NB4 (cell line): Measurements from ENCODE around the gene CRADD.
"Not testable (repeated sequence)": the region's sequence is repeated elsewhere in the genome, so short reads cannot be mapped to it uniquely, and the experiment has no call there.

Experiments used
- DNase-seq: peaks from one replicate; pipeline ENCODE4 v3.0.0; 2010; ENCODE audit warnings: low read depth
- H3K4me3 ChIP-seq: one replicate; pipeline ENCODE4 v1.5.1; 2011; ENCODE audit warnings: mild to moderate bottlenecking, low read depth, low read length, moderate library complexity
- MYC ChIP-seq: IDR thresholded peaks from 2 replicates; pipeline ENCODE4 v1.6.1; 2011; ENCODE audit warnings: low read depth, low read length
- POLR2A ChIP-seq: IDR thresholded peaks from 2 replicates; pipeline ENCODE4 v1.6.1; 2011; ENCODE audit warnings: mild to moderate bottlenecking; ENCODE audit not compliant: insufficient read length; ENCODE audit errors: extremely low read depth
- TF ChIP-seq, protein P1 (sequence below): IDR thresholded peaks from 2 replicates; pipeline ENCODE4 v1.6.1; 2011; ENCODE audit warnings: low read depth, low read length
- TF ChIP-seq, protein P2 (sequence below): IDR thresholded peaks from one replicate; pipeline ENCODE4 v1.5.1; 2012; ENCODE audit warnings: low read depth, low read length

The CRADD gene

DNA sequence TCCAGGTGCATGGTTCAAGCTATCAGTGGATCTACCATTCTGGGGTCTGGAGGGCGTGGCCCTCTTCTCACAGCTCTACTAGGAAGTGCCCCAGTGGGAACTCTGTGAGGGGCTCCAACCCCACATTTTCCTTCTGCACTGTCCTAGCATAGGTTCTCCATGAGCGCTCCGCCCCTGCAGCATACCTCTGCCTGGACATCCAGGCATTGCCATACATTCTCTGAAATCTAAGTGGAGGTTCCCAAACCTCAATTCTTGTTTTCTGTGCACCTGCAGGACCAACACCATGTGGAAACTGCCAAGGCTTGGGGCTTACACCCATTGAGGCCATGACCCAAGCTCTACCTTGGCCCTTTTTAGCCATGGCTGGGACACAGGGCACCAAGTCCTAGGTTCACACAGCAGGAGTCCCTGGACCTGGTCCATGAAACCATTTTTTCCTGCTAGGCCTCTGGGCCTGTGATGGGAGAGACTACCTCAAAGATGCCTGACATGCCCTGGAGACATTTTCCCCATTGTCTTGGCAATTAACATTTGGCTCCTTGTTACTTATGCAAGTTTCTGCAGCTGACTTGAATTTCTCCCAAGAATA lies 76.8 kb downstream of the CRADD start:
- H3K4me3 ChIP-seq = no peak overlapping the region
- no peak for DNase-seq
- no peak for TF ChIP-seq POLR2A
- no peak for TF ChIP-seq MYC
- TF ChIP-seq, protein P1, sequence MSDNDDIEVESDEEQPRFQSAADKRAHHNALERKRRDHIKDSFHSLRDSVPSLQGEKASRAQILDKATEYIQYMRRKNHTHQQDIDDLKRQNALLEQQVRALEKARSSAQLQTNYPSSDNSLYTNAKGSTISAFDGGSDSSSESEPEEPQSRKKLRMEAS = no peak
- TF ChIP-seq, protein P2, sequence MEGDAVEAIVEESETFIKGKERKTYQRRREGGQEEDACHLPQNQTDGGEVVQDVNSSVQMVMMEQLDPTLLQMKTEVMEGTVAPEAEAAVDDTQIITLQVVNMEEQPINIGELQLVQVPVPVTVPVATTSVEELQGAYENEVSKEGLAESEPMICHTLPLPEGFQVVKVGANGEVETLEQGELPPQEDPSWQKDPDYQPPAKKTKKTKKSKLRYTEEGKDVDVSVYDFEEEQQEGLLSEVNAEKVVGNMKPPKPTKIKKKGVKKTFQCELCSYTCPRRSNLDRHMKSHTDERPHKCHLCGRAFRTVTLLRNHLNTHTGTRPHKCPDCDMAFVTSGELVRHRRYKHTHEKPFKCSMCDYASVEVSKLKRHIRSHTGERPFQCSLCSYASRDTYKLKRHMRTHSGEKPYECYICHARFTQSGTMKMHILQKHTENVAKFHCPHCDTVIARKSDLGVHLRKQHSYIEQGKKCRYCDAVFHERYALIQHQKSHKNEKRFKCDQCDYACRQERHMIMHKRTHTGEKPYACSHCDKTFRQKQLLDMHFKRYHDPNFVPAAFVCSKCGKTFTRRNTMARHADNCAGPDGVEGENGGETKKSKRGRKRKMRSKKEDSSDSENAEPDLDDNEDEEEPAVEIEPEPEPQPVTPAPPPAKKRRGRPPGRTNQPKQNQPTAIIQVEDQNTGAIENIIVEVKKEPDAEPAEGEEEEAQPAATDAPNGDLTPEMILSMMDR = no peak

DNA sequence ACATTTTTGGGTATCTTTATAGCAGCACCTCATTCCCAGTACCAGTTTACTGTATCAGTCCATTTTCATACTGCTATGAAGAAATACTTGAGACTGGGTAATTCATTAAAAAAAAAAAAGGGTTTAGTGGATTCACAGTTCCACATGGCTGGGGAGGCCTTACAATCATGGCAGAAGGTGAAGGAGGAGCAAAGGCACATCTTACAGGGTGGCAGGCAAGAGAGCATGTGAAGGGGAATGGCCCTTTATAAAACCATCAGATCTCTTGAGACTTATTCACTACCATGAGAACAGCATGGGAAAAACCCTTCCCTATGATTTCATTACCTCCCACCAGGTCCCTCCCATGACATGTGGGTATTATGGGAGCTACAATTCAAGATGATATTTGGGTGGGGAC lies 77.7 kb downstream of the CRADD start:
- H3K4me3 ChIP-seq, DNase-seq: not testable (repeated sequence)

DNA sequence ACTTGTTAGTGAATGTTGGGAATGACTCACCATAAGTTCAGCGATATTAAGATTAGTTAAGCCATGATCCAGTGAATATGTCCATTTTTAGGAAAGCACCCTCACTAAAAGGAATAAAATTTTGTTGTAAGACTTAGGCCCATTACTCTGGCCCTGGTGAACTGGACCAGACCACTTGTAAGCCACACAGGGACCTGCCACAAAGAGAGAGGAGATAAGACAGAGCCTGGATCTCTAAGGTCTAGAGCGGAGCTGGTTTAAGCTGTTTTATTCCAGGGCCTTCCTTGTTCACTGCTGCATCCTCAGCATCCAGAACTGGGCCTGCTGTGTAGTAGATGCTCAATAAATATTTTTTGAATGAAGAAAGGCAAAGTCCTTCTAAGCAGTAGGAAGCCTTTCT lies 79.1 kb downstream of the CRADD start:
- TF ChIP-seq, protein P2 = no peak
- TF ChIP-seq POLR2A = no peak
- TF ChIP-seq, protein P1 = no peak
- TF ChIP-seq MYC = no peak
- DNase-seq = no peak
- H3K4me3 ChIP-seq = no peak overlapping the region

DNA sequence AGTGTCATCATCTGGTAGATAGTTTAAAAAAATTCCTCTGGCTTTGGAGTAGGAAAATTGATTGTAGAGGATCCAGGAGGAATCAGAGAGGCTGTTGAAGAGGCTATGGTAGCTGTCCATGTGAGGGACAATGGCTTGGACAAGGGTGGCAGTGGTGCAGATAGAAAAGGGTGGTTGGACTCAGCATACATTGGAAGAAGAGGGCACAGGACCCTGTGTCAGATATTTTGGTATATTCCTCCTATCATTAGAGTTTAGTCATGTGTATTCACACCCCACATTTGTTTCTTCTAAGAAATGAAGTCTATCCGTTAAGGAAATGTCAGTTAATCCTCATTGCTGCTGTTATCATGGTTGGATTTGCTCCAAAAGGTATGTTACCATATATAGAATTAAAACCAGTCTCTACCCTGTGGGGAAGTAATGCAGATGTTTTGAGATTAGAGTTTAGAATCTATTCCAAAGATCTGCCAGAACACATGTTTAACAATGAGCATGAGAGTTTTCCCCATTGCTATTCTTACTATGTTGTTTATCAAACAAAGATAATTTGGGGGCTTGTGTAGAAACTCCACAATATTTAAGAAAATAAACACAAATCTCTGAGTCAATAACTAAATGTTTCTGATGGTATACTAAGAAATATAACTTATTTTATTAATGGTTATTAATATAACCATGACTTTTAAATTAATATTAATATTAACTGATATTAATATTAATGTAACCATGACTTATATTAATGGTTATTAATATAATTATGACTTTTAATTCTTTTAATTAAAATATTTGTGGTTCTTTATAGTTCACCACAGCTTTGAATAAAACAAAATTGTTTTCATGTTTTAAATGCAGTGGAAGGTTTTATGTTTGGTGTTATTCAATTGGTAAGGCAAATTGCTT lies 80.9 kb downstream of the CRADD start:
- TF ChIP-seq MYC = no peak
- TF ChIP-seq, protein P1 = no peak
- TF ChIP-seq, protein P2 = no peak
- TF ChIP-seq POLR2A = no peak
- no peak overlapping the region for H3K4me3 ChIP-seq
- DNase-seq = no peak

DNA sequence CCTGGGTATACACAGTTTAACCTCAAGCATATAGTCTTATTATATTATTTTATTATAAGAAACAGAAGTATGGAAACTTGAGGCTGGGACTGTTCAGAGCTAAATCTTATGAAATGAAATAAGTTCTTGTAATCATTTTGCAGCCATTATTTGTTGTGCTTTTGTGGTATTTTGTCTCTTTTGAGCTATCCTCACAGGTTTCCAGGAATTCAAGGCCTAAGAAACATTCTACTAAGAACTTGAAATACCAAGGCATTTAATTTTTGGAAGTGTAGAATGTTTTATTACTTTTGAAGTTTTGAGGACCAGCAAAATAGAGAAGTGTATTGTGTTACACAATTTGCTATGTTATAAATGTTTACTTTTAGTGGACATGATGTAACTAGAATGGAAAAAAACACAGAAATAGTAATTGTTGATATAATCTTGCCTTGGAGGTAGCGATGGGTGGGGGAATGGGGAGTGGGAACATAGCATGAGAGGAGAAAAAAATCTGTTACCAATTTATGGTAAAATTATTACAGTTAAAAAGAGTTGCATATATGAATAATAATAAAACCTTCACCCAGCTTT lies 81.7 kb downstream of the CRADD start:
- DNase-seq = no peak
- H3K4me3 ChIP-seq = no peak overlapping the region
- TF ChIP-seq, protein P1 = no peak
- no peak for TF ChIP-seq MYC
- TF ChIP-seq, protein P2 = no peak
- TF ChIP-seq POLR2A = no peak

DNA sequence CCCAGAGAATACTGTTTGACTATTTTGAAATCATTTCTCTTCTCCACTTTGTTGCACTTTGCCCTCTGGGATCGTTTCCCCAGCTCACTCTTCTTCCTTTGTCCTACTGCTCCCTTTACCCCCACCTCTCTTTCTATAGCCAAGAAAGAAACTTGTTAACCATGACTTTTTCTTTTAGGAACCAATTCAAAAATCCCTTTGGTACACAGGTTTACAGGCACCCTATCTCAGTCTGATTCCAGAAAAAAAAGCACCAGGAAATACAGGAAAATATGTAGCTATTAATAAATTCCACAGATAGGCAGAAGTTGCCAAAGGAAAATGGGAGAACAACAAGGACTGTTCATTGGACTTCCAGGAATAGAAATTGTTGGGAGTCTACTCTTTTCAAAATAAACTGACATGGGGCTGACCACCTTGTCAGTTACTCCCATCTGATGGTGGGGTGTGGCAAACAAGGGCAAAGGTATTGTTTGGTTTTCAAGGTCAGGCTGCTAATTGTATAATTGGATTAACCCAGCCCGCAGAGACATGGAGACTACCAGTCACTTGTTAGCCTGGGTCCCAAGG lies 82.4 kb downstream of the CRADD start:
- no peak overlapping the region for H3K4me3 ChIP-seq
- TF ChIP-seq MYC (no peak), POLR2A (no peak)
- TF ChIP-seq, protein P2 = no peak
- TF ChIP-seq, protein P1 = no peak
- peak; percentile 34 for DNase-seq
